ENCODE data around the gene STXBP1. TPM values are rescaled to one million over a fixed set of nuclear protein-coding genes. Genes with fewer than 3 reads are reported as not detected.
A peak's percentile ranks its signal among the peaks of the same experiment; 100 is the strongest.

The STXBP1 gene
- total and polyA plus RNA-seq, 2 of the 13 experiments (the other 11 are each of a cell fraction or from before 2014, with no cell fraction given), result 2.9 TPM

- TF ChIP-seq ARID5B (CRISPR knock-in tag; IDR thresholded peaks at IDR 0.05) (no peak), ZSCAN9 (CRISPR knock-in tag; IDR thresholded peaks at IDR 0.05; ENCODE audit: borderline replicate concordance) (no peak), ATM (IDR thresholded peaks at IDR 0.05; ENCODE audit: borderline replicate concordance) (no peak), HIVEP1 (CRISPR knock-in tag; IDR thresholded peaks at IDR 0.05) (peak; percentile 45; the same call in 1 of the 2 replicates)
- TF ChIP-seq, protein P1, sequence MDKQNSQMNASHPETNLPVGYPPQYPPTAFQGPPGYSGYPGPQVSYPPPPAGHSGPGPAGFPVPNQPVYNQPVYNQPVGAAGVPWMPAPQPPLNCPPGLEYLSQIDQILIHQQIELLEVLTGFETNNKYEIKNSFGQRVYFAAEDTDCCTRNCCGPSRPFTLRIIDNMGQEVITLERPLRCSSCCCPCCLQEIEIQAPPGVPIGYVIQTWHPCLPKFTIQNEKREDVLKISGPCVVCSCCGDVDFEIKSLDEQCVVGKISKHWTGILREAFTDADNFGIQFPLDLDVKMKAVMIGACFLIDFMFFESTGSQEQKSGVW (CRISPR knock-in tag; IDR thresholded peaks at IDR 0.05; ENCODE audit: borderline replicate concordance), result no peak
Measured at GRCh38 chr9:127729522-127730256, 117.6 kb downstream of the STXBP1 start (continued).

- Histone ChIP-seq H3K27me3 (ENCODE audit: control insufficient read depth in 1 of 2, insufficient read depth in 2 of 2, low read length in 2 of 2) (peaks cover 0 to 2% of the 10 kb centered on the region in 2 experiments; a peak in 1 of 5 replicates), H3K4me3 (replicated peaks in 1 of 3; ENCODE audit: insufficient read depth in 1 of 3, low read depth in 2 of 3, low read length in 3 of 3) (no peak overlapping the region), H3K36me3 (replicated peaks in 1 of 2; ENCODE audit: control insufficient read depth in 1 of 2, insufficient read depth in 2 of 2, low read length in 2 of 2) (no peaks in the 10 kb centered on the region), H2AFZ (ENCODE audit: low read length) (no peak overlapping the region), H3K27ac (ENCODE audit: extremely low read length, insufficient read depth, low read length) (no peak overlapping the region), H4K20me1 (ENCODE audit: insufficient read depth, low read length) (no peaks in the 10 kb centered on the region), H3K9me3 (ENCODE audit: low read length) (no peaks in the 10 kb centered on the region), H3K9ac (ENCODE audit: insufficient read depth, low read depth, low read length) (no peak overlapping the region), H3K4me1 (ENCODE audit: insufficient read depth, low read length) (peaks cover 33% of the 10 kb centered on the region), H3K4me2 (ENCODE audit: low read depth, low read length) (no peak overlapping the region), H3K79me2 (ENCODE audit: insufficient read depth, low read length) (no peaks in the 10 kb centered on the region)
- BruUV-seq (replicated peaks), result no TSS peak
- 60% methylated on average over 7 of the region's 9 CpGs for WGBS (ENCODE audit: low lambda C conversion rate)
- ATAC-seq, result no peak
- no peak for FAIRE-seq
- ChIA-PET CTCF (ENCODE audit: low intra/inter-chr PET ratio, low total read pairs) (interaction anchor here (0.6 kb wide), 1 partner anchor 28 kb away, joined by 3 read pairs; no protein-coding TSS in a partner anchor), POLR2A (interaction anchor here (1.0 to 1.6 kb wide), 2 partner anchors 139 to 167 kb away, joined by 3 read pairs; no protein-coding TSS in a partner anchor)
- TF ChIP-seq FOXJ3 (CRISPR knock-in tag; IDR thresholded peaks at IDR 0.05; ENCODE audit: borderline replicate concordance) (no peak), ZSCAN21 (CRISPR knock-in tag; IDR thresholded peaks at IDR 0.05; ENCODE audit: borderline replicate concordance) (no peak), ZNF343 (CRISPR knock-in tag; IDR thresholded peaks at IDR 0.05) (no peak), ZNF383 (CRISPR knock-in tag; IDR thresholded peaks at IDR 0.05; ENCODE audit: borderline replicate concordance) (no peak), ZNF260 (CRISPR knock-in tag; IDR thresholded peaks at IDR 0.05; ENCODE audit: borderline replicate concordance, low read depth) (no peak), ZNF644 (CRISPR knock-in tag; IDR thresholded peaks at IDR 0.05; ENCODE audit: low read depth) (no peak), RCOR2 (CRISPR knock-in tag; IDR thresholded peaks at IDR 0.05) (no peak), HNF4G (IDR thresholded peaks at IDR 0.05; ENCODE audit: borderline replicate concordance, low read depth, low read length) (no peak), HNF4G (CRISPR knock-in tag; IDR thresholded peaks at IDR 0.05; ENCODE audit: borderline replicate concordance, low read depth) (no peak)
- TF ChIP-seq, protein P2, sequence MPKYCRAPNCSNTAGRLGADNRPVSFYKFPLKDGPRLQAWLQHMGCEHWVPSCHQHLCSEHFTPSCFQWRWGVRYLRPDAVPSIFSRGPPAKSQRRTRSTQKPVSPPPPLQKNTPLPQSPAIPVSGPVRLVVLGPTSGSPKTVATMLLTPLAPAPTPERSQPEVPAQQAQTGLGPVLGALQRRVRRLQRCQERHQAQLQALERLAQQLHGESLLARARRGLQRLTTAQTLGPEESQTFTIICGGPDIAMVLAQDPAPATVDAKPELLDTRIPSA (CRISPR knock-in tag; IDR thresholded peaks at IDR 0.05; ENCODE audit: borderline replicate concordance), result no peak
- no peak for DNase-seq (ENCODE audit: low spot score)
- in situ Hi-C loops (cut with HindIII; ENCODE audit: extremely low pct_ligation_motif_present, low pct_unique_long_range_greater_than_20kb) (loop anchor here (10.0 kb wide), 1 partner anchor 225 kb away; no protein-coding TSS in a partner anchor), intact Hi-C loops (cut with micrococcal nuclease; ENCODE audit: unreplicated experiment) (no loop called here)
Measured at GRCh38 chr9:127730262-127730661, 118.2 kb downstream of the STXBP1 start.

Measured in HepG2 (cell line).